Measurements from ENCODE around the gene AK9. TPM values are rescaled to one million over a fixed set of nuclear protein-coding genes. Genes with fewer than 3 reads are reported as not detected.

Gene AK9
- total and polyA plus RNA-seq, 2 of the 8 experiments (the other 6 are each of a cell fraction or from before 2014, with no cell fraction given): 1.8 to 2.2 TPM

DNA sequence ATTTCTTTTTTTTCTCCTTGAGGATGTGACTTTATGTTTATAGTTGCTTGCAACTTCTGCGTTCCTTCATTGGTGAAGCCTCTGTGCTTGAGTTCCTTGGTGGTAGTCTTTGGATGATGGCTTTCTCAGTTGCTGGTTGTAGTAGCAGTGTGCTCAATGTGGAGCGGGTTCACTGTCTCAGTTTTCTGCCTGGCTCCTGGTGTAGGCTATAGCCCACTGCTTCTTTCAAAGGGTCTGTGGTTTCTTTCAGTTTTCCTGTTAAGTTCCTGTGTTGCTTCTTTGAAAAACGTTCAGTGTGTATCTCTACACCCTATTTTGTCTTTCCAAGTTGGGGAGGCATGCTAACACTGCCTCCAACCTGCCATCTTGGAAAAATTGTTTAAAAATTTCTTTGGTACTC is 174.1 kb downstream of the AK9 start:
- H3K56ac ChIP-seq (replicated peaks; ENCODE audit: insufficient read length, low read depth, low read length): no peak overlapping the region
- 57% methylated on average over 3 of the region's 3 CpGs; no CpG with 5 or more reads in 1 of the 2 experiments for WGBS, 2 experiments (ENCODE audit: extremely low coverage in 1 of 2, insufficient coverage in 1 of 2, insufficient read length in 1 of 2, insufficient replicate concordance in 2 of 2, low coverage in 1 of 2, low lambda C conversion rate in 2 of 2, missing lambda C conversion rate in 1 of 2)
- H3K79me2 ChIP-seq (ENCODE audit: control insufficient read depth in 1 of 2, insufficient read depth in 2 of 2, low read length in 2 of 2): no peaks in the 10 kb centered on the region
- no peak overlapping the region for H4K91ac ChIP-seq (replicated peaks; ENCODE audit: insufficient read length, low read length)
- no peaks in the 10 kb centered on the region for H4K20me1 ChIP-seq (replicated peaks in 1 of 2; ENCODE audit: control insufficient read depth in 1 of 2, insufficient read depth in 2 of 2, low read length in 2 of 2)
- no peaks in the 10 kb centered on the region for H3K79me1 ChIP-seq (ENCODE audit: low read depth, low read length)
- no peaks in the 10 kb centered on the region for H3K23me2 ChIP-seq (ENCODE audit: low read depth, low read length)
- H3K27me3 ChIP-seq (replicated peaks in 1 of 4; ENCODE audit: control insufficient read depth in 3 of 4, extremely low read depth in 1 of 4, insufficient read depth in 3 of 4, low read length in 3 of 4): no peaks in the 10 kb centered on the region
- H3K4me3 ChIP-seq (ENCODE audit: extremely low read depth in 1 of 4, insufficient read depth in 2 of 4, low read depth in 3 of 4, low read length in 4 of 4): no peak overlapping the region
- no peak overlapping the region for H3K4me2 ChIP-seq (ENCODE audit: insufficient read depth in 1 of 2, low read depth in 2 of 2, low read length in 2 of 2)
- no peak overlapping the region for H3K9ac ChIP-seq (replicated peaks in 1 of 4; ENCODE audit: extremely low read depth in 1 of 4, low read depth in 3 of 4, low read length in 3 of 4)
- H3K23ac ChIP-seq (ENCODE audit: insufficient read length): no peak overlapping the region
- H3K18ac ChIP-seq (ENCODE audit: extremely low read depth, low read length): no peak overlapping the region
- FAIRE-seq: no peak
- no peak for DNase-seq (ENCODE audit: low read depth in 1 of 2, low spot score in 2 of 2)
- no peaks in the 10 kb centered on the region for H3K36me3 ChIP-seq (ENCODE audit: control insufficient read depth in 2 of 4, insufficient read depth in 4 of 4, low read length in 3 of 4)
- no peaks in the 10 kb centered on the region for H3K9me3 ChIP-seq (ENCODE audit: insufficient read depth in 2 of 2, low read depth in 1 of 2, low read length in 1 of 2)
- H2AK5ac ChIP-seq (ENCODE audit: low read depth, low read length): no peak overlapping the region
- no peak overlapping the region for H2BK15ac ChIP-seq (ENCODE audit: low read length)
- H2BK20ac ChIP-seq (ENCODE audit: low read length): no peak overlapping the region
- H4K8ac ChIP-seq (ENCODE audit: extremely low read depth, insufficient read depth, low read length): no peak overlapping the region
- no peak overlapping the region for H3K14ac ChIP-seq (ENCODE audit: insufficient read length)
- ChIA-PET POLR2A (ENCODE audit: partially characterized antibody) (no interaction called here), CTCF (ENCODE audit: partially characterized antibody) (no interaction called here)
- no peak overlapping the region for H4K5ac ChIP-seq (ENCODE audit: insufficient read length, low read depth, low read length)
- 0 out of 2 replicates have a peak overlapping the region, but pooled peaks have one; percentile 52 for H2AFZ ChIP-seq (ENCODE audit: low read length)
- no peak overlapping the region for H3K27ac ChIP-seq (ENCODE audit: low read depth, low read length)
- no peak overlapping the region for H2BK12ac ChIP-seq (ENCODE audit: low read depth, low read length)
- H2BK5ac ChIP-seq (ENCODE audit: low read depth, low read length): no peak overlapping the region
- H3K4me1 ChIP-seq (replicated peaks in 1 of 4; ENCODE audit: control insufficient read depth in 3 of 4, insufficient read depth in 4 of 4, low read length in 3 of 4): peaks cover 5 to 10% (median 6%) of the 10 kb centered on the region in 4 experiments; a peak in 6 of 7 replicates
- H2BK120ac ChIP-seq (replicated peaks; ENCODE audit: low read depth, low read length): no peak overlapping the region
- no peak overlapping the region for H3K4ac ChIP-seq (replicated peaks; ENCODE audit: insufficient read length, low read depth, low read length)
- TF ChIP-seq SP1 (IDR thresholded peaks at IDR 0.05; ENCODE audit: low read depth, low read length) (no peak), RBBP5 (IDR thresholded peaks at IDR 0.05; ENCODE audit: borderline replicate concordance, low read depth, low read length) (no peak), TAF7 (optimal IDR thresholded peaks at IDR 0.05; ENCODE audit: borderline replicate concordance, low read depth, low read length) (no peak), HDAC2 (IDR thresholded peaks at IDR 0.05; ENCODE audit: borderline replicate concordance in 1 of 2, low read depth in 2 of 2, low read length in 2 of 2) (no peak), CEBPB (IDR thresholded peaks at IDR 0.05; ENCODE audit: low read depth, low read length) (no peak)
- TF ChIP-seq, protein P1, sequence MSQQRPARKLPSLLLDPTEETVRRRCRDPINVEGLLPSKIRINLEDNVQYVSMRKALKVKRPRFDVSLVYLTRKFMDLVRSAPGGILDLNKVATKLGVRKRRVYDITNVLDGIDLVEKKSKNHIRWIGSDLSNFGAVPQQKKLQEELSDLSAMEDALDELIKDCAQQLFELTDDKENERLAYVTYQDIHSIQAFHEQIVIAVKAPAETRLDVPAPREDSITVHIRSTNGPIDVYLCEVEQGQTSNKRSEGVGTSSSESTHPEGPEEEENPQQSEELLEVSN (IDR thresholded peaks at IDR 0.05): no peak
